ENCODE results near the gene DRC7.

DRC7 gene

DNA sequence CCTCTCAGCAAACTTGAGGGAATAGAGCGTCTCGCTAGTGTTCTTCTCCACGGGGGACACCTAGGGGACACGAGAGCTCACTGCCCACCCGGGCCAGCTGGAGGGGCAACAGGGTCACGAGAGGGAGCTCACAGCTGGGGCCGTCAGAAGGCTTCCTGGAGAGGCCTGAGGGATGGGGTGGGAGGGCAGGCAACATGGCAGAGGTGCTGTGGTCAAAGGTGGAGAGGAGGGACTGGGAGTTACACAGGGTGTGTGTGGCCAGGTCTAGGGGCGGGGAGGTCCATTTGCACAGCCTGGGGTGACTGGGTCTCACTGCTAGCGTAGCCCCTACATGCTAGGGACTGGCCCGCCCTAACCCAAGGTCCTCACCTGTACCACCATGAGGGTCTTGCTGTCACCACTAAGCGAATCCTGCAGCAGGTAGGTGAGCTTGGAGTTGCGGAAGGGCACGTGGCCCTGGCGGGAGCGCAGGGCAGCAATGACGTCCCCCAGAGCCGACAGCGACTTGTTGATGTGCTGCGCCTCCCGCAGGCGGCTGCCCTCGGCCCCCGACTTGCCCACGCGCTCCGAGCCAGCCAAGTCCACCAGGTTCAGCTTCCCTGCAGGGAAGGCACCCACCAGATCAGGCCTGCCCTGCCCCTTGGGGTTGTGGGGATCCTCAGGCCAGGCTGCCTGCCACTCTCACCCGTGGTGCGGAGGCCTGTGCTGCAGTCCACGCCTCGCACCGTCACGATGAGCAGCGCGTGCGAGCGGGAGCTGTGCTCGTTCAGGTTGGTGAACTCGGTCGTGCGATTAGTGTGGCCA is 66.0 kb downstream of the DRC7 start:
- H3K4me1 Mint-ChIP-seq = peaks cover 7 to 10% of the 10 kb centered on the region in 2 donors
- peaks cover 8% of the 10 kb centered on the region in 2 donors for H3K36me3 Mint-ChIP-seq
- DNase-seq (no peak), ATAC-seq (replicated peaks) (no peak)
- no peak overlapping the region for H3K27ac Mint-ChIP-seq
- peaks cover 0 to 3% of the 10 kb centered on the region in 2 donors for H3K9me3 Mint-ChIP-seq
- no peak overlapping the region for H3K4me3 Mint-ChIP-seq
- no peaks in the 10 kb centered on the region for H3K27me3 Mint-ChIP-seq

DNA sequence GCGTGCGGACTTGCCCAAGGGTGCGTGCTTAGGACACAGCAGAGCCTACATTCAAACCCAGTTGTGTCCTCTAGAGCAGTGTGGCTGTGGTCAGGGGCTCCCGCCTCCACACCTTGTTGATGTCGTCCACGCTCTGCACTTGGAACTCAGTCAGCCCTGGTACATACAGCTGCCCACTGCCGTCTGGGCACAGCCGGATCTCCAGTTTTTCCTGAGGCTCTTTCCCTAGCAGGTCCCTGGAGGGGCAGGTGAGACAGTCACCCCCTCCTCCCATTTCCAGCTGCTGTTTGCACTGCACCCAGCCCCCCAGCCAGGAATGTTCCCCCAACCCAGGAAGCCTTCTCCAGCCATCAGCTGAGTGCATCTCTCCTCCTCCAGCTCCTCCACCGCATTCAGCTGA is 66.7 kb downstream of the DRC7 start:
- Mint-ChIP-seq H3K9me3 (peaks cover 0 to 3% of the 10 kb centered on the region in 2 donors), H3K4me1 (peaks cover 4 to 10% of the 10 kb centered on the region in 2 donors), H3K27me3 (no peaks in the 10 kb centered on the region), H3K27ac (no peak overlapping the region), H3K4me3 (no peak overlapping the region), H3K36me3 (peaks cover under 1 to 2% of the 10 kb centered on the region in 2 donors)
- ATAC-seq (replicated peaks) (no peak), DNase-seq (no peak)

DNA sequence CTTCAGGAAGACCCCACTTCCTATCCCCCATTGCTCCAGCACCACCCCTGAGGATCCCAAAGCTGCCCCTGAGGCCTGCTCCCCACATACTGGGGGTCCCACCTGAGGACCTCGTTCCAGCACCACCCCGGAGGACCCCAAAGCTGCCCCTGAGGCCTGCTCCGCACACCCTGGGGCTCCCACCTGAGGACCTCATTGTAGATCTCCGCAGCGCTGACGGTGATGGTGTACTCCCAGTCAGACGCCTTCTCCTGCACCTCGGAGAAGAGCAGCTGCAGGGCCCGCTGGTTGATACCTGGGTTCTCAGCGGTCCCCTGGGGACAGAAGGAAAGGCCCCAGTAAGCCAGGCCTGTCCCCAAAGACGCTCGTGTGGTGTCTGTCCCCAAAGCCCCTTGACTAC is 67.4 kb downstream of the DRC7 start:
- no peak overlapping the region for H3K4me3 Mint-ChIP-seq
- H3K36me3 Mint-ChIP-seq = no peaks in the 10 kb centered on the region
- no peak overlapping the region for H3K27ac Mint-ChIP-seq
- peaks cover 0 to 3% of the 10 kb centered on the region in 2 donors for H3K9me3 Mint-ChIP-seq
- peaks cover 4 to 10% of the 10 kb centered on the region in 2 donors for H3K4me1 Mint-ChIP-seq
- DNase-seq (no peak), ATAC-seq (replicated peaks) (no peak)
- no peaks in the 10 kb centered on the region for H3K27me3 Mint-ChIP-seq

DNA sequence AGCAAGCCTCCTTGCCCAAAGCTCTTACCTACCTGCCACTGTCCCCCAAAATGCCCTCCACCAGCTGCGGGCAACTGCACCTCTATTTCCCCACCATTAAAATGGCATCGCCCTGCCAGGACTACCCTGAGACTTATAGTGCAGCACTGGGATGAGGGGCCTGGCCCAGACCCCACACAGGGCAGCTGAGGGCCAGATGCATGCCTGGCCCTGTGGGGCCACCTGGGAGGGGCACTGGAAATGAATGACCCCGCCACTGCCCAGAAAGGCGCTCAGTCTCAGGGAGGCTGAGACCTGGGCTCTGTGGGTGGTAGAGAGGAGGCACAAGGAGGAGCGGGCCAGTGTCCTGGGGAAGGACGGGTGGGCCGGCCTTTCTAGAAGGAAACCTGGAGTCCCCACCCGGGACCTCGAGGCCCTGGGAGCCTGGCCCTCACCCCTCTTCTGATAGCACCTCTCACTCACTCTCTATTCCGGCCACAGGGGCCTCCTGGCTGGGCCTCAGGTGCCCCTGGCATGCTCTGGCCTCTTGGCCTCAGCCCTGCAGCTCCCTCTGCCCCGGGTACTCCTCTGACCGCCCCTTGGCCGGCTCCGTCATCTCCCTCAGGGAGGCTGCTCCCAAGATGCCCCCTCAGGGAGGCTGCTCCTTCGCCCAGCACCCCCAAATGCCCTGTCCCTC is 67.9 kb downstream of the DRC7 start:
- H3K27ac Mint-ChIP-seq = no peak overlapping the region
- no peaks in the 10 kb centered on the region for H3K36me3 Mint-ChIP-seq

DNA sequence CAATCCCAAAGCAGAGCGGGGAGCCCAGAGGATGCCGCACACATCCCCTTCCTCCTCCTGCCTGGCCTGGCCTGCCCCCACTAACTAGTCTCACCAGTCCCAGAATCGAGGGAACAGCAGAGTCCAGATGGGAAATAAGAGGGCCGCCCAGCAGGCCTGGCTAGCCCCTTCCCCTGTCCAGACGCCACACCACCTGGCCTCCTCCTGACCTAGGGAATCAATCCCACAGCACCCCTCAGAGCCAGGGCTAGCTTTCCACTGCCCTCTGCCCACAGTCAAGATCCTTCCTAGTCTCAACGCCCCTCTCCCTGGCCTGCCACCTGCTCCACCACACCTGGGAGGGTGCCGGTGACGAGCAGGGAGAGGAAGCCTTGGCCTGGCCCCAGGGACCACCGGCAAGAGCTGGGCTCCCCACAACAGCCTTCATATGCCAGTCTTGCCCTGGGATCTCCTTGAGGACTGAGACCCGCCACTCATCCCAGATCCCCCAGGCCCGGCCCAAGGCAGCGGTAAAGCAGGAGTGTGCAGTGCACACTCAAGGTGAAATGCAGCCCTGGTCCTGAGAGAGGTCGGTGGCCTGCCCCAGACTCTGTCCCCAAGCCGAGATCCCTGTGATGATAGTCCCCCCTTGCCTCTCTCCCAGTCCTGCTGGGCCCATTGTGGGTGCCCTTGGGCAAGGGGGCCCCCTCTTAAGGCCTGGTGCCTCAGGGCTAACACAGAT is 68.8 kb downstream of the DRC7 start:
- DNase-seq = no peak
- peaks cover 4 to 10% of the 10 kb centered on the region in 2 donors for H3K4me1 Mint-ChIP-seq
- peaks cover 0 to 3% of the 10 kb centered on the region in 2 donors for H3K9me3 Mint-ChIP-seq
- H3K27me3 Mint-ChIP-seq = no peaks in the 10 kb centered on the region
- H3K36me3 Mint-ChIP-seq = no peaks in the 10 kb centered on the region
- H3K4me3 Mint-ChIP-seq = no peak overlapping the region
- ATAC-seq (replicated peaks) = no peak
- H3K27ac Mint-ChIP-seq = peak overlapping the region; percentile 16

More for the DNA sequence above, 67.9 kb downstream of the DRC7 start:
- Mint-ChIP-seq H3K4me1 (peaks cover 4 to 10% of the 10 kb centered on the region in 2 donors), H3K9me3 (peaks cover 0 to 3% of the 10 kb centered on the region in 2 donors), H3K27me3 (no peaks in the 10 kb centered on the region), H3K4me3 (no peak overlapping the region)
- no peak for ATAC-seq (replicated peaks)
- no peak for DNase-seq

DNA sequence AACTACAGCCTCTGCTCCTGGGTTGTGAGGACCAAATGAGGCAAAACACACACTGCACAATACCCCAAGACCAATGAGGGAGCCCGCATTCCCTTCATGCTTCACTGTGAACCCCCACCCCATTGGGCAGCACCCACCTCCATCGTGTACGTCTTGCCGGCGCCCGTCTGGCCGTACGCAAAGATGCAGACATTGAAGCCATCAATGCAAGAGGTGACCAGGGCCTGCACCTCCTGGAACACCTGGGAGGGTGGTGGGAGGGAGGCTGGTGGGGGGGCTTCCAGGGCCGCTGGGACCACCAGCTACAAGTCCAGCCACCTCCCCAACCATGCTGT is 69.4 kb downstream of the DRC7 start:
- H3K4me1 Mint-ChIP-seq = peaks cover 4 to 10% of the 10 kb centered on the region in 2 donors
- peak overlapping the region; percentile 16 for H3K27ac Mint-ChIP-seq
- peaks cover 0 to 3% of the 10 kb centered on the region in 2 donors for H3K9me3 Mint-ChIP-seq
- ATAC-seq (replicated peaks) = no peak
- no peak for DNase-seq
- no peaks in the 10 kb centered on the region for H3K27me3 Mint-ChIP-seq
- no peak overlapping the region for H3K4me3 Mint-ChIP-seq
- H3K36me3 Mint-ChIP-seq = no peaks in the 10 kb centered on the region

DNA sequence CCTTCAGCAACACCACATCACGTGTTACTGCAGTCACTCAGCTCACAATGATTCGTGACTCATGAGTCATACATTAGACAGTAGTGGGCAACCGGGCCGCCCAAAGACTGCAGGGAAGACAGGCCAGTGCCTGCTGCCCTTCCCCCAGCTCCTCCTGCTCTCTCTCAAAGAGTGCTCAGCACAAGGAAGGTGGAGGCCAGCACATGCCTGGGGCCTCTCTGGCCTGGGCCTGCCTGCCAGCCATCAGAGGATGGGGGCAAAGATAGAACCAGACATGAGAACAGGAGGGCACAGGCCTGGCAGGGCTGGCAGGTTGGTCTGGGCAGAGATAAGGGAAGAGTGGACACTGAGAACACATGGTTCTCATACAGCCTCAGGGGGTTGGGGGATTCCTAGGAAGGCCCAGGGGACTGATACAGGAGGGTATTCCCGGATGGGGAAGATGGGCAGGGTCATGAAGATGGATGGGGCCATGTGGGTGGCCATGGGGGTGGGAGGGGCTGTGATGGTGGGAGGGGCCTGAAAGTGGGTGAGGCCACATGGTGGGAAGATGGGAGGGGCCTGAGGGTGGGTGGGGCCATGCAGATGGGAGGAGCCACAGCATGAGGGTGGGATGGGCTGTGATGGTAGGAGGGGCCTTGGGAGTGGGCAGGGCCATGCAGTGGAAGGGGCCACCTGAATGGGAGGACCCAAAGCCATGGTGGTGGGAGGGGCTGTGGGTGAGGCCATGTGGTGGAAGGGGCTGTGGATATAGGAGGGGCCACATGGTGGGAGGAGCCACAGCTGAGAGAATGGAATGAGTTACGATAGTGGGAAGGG is 69.9 kb downstream of the DRC7 start:
- Mint-ChIP-seq H3K36me3 (no peaks in the 10 kb centered on the region), H3K27me3 (no peaks in the 10 kb centered on the region), H3K4me1 (peaks cover 4 to 10% of the 10 kb centered on the region in 2 donors), H3K27ac (no peak overlapping the region), H3K4me3 (no peak overlapping the region), H3K9me3 (peaks cover 0 to 3% of the 10 kb centered on the region in 2 donors)
- DNase-seq (peak; percentile 23), ATAC-seq (replicated peaks) (peak; percentile 57 to 67)

DNA sequence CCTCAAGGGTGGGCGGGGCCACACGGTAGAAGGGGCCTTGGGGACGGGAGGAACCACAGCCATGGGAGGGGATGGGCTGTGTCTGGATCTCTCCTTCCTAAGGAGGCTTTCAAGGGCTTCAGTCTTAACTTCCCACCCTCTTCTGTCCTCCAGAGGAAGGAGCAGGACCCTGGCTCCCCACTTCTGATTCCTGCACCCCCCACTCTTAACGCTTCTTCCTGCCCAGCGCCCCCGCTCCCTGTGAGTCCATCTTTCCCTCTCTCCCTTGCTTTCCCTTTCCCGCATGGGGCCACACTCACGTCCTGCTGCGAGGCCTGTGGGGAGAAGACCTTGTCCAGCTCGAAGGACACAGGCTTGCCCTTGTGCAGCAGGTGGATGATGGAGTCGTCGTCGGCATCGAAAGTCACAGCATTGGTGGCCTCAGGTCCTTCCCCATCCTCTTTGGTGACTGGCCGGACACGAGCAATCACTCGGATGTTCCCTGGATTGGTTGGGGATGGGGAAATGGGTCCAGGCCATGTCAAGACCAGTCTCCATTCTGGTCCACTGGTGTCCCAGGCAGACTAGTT is 70.6 kb downstream of the DRC7 start:
- H3K27me3 Mint-ChIP-seq = no peaks in the 10 kb centered on the region
- H3K4me3 Mint-ChIP-seq = no peak overlapping the region
- ATAC-seq (replicated peaks) (no peak), DNase-seq (no peak)
- H3K4me1 Mint-ChIP-seq = peaks cover 4 to 10% of the 10 kb centered on the region in 2 donors
- peaks cover 0 to 3% of the 10 kb centered on the region in 2 donors for H3K9me3 Mint-ChIP-seq
- no peaks in the 10 kb centered on the region for H3K36me3 Mint-ChIP-seq
- H3K27ac Mint-ChIP-seq = no peak overlapping the region

DNA sequence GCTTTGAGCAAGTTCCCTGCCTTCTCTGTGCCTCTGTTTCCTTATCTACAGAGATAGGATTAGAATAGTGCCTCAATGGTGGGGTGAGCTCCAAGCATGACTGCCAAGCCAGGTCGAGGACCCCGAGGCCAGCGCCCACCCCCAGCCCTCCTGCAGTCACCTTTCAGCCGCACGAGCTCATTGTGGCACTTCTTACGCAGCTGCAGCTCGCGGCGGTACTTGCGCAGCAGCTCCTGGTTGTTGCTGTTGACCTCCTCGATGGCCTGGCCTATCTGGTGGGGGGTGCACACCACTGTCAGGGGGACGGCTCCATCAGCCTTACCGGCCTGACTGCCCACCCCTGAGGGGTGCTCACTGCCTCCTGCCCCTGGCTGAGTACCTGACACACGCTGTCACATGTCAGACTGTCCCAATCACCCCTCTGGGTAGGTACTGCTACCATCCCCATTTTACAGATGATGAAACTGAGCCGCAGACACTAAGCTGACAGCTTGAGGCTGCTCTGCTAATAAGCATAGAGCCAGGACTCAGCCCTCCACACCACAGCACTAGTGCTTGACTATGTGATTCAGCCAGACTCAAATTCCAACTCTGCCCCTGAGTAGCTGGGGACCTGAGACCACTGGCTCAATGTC is 72.2 kb downstream of the DRC7 start:
- Mint-ChIP-seq H3K27me3 (no peaks in the 10 kb centered on the region), H3K9me3 (peaks cover 0 to 3% of the 10 kb centered on the region in 2 donors), H3K4me1 (peaks cover 4 to 10% of the 10 kb centered on the region in 2 donors), H3K4me3 (no peak overlapping the region), H3K36me3 (no peaks in the 10 kb centered on the region), H3K27ac (no peak overlapping the region)
- ATAC-seq (replicated peaks) (no peak), DNase-seq (no peak)

DNA sequence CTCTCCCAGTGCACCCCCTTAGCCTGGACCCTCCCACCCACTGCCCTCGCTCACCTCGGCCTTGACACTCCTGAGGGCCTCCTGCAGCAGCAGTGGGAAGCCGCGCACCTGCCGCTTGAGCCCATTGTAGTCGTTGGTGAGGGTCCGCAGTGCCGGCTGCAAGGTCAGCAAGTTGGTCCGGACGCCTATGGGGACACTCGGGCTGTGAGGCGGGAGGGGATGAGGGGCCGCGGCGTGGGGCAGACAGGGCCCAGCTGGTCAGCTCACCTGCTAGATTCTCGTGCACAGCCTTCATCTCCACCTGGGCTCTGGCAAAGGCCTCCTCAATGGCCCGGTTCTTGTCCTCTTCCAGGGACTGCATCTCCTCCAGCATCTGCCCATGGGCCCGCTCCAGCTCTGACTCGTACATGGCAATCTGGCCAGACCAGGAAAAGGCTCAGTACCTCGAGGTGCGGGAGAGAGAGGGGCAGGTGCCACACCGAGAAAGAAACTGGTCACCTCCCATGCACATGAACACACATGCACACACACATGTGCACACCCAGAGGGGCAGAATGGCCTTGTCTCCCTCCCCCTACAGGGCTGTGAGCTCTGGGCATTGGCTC is 75.0 kb downstream of the DRC7 start:
- Mint-ChIP-seq H3K9me3 (peaks cover 0 to 3% of the 10 kb centered on the region in 2 donors), H3K27me3 (no peaks in the 10 kb centered on the region), H3K4me1 (peaks cover 0 to 6% of the 10 kb centered on the region in 2 donors), H3K27ac (no peak overlapping the region), H3K36me3 (no peaks in the 10 kb centered on the region), H3K4me3 (no peak overlapping the region)
- DNase-seq (no peak), ATAC-seq (replicated peaks) (no peak)

DNA sequence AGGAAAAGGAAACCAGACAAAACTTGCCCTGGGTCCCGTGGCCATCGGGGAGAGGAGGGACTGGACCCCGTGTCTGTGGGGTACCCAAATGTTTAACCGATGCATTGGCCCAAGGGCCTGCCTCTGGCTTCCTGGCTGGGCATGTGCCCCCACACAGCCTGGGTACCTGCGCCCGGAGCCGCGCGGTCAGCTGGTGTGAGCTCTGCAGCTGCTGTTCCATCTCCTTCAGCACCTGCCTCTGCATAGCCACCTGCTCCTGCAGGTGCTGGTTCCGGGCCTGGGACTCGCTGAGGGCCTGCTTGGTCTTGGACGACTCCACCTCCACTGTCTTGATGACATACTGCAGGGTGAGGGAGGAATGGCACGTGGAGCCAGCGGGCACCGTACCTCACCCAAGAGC is 75.8 kb downstream of the DRC7 start:
- H3K4me1 Mint-ChIP-seq = peaks cover 0 to 2% of the 10 kb centered on the region in 2 donors
- DNase-seq = no peak
- ATAC-seq (replicated peaks) = no peak
- peaks cover 0 to 1% of the 10 kb centered on the region in 2 donors for H3K9me3 Mint-ChIP-seq
- no peak overlapping the region for H3K4me3 Mint-ChIP-seq
- no peak overlapping the region for H3K27ac Mint-ChIP-seq
- no peaks in the 10 kb centered on the region for H3K27me3 Mint-ChIP-seq
- no peaks in the 10 kb centered on the region for H3K36me3 Mint-ChIP-seq

DNA sequence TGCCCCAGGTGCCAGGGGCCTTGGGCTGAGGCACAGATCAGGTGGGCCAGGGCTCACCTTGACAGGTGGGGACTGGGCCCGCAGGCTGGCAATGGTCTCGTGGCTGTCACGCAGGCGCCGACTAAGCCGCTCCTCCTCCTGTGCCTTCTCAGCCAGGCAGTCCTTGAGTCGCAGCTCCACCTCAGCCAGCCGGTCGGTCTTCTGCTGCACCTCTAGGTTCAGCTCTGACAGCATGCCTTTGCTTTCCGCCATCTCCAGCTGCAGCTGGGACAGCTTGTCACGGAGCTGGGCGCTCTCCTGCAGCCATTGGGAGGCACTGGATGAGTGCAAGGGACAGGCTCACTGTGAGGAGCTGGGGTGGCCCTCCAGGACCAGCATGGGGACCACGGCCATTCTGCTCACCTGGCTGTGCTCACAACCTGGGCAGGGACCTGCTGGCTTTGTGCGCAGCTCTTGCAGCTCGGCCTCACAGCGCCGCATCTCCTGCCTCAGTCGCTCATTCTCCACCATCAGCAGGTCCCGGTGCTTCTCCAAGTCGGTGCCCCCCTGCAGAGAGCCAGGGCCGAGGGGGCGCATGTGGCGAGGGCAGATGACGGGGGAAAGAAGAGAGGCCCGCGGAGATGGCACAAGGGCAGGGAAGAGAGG is 76.7 kb downstream of the DRC7 start:
- Mint-ChIP-seq H3K4me3 (no peak overlapping the region), H3K27ac (no peak overlapping the region), H3K9me3 (no peaks in the 10 kb centered on the region), H3K27me3 (no peaks in the 10 kb centered on the region), H3K36me3 (no peaks in the 10 kb centered on the region), H3K4me1 (no peaks in the 10 kb centered on the region)
- no peak for ATAC-seq (replicated peaks)
- no peak for DNase-seq

DNA sequence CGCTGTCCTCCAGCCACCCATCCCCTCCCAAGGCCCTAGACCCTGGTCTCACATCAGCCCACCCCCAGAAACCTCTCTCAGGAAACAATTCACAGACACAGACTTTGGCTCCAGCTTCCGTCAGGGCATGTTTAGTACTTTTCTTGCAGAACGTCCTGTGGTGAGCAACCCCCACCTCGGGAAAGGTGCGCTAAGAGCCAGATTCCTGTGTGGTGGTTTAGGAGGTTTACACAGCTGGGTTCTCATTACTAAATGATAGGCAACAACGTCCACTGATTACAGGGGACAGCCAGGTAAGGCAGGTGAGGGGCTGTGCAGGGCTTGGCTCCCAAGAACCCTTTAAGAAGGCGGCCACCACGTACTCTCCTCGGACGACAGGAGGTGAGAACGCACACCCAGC is 78.4 kb downstream of the DRC7 start:
- Mint-ChIP-seq H3K4me1 (no peaks in the 10 kb centered on the region), H3K36me3 (no peaks in the 10 kb centered on the region), H3K9me3 (no peaks in the 10 kb centered on the region), H3K27ac (no peak overlapping the region), H3K4me3 (no peak overlapping the region), H3K27me3 (no peaks in the 10 kb centered on the region)
- ATAC-seq (replicated peaks) = no peak
- DNase-seq = no peak
